ENCODE data around the gene CFAP97D1. TPM values are rescaled to one million over a fixed set of nuclear protein-coding genes. Genes with fewer than 3 reads are reported as not detected.
A peak's percentile ranks its signal among the peaks of the same experiment; 100 is the strongest.

Gene CFAP97D1
- total RNA-seq (2014; rRNA removed; shearing (Covaris generic)), result 0.07 and 0.12 TPM in 2 replicates
- polyA plus RNA-seq (2016; fragmentation: Nextera tagmentation; extraction: Ambion mirVana), result 0.10 TPM in 1 of 2 replicates, not detected in the other
- long read RNA-seq, partial matches to known transcripts, result 0 of 1 reads
- long read RNA-seq, other reads (novel, unspliced or antisense), result 1 of 1 reads

DNA sequence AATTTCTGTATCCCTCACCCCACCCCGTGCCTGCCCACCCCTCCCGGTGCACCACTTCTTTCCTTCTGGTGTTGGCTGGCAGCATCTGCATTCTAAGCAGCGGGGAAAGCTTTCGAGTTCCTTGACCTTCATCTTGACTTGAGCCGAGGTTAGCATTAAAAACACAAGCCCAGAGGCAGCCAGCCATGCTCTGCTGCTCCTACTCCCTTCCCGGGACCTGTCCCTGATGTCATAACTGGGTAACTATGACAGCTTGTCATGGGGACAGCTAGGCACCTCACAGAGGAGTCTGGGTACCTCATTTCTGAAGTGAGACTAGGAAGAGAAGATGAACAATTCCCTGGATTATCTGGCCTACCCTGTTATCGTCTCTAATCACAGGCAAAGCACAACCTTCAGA, at the start of gene CFAP97D1:
Gene CFAP97D1, plus strand, starts transcription at position 301 of the 400 bp plus-strand sequence. Its CDS starts 28 bp downstream, at position 329.
- Histone ChIP-seq H3K79me2 (replicated peaks; ENCODE audit: insufficient read depth) (peaks cover 9% of the 10 kb centered on the region), H3K4me1 (ENCODE audit: insufficient read depth) (peaks cover 11% of the 10 kb centered on the region), H2AFZ (peak within 1 kb of the TSS; percentile 74), H3F3A (replicated peaks; ENCODE audit: low read depth) (no peaks in the 10 kb centered on the region), H3K4me3 (peak within 1 kb of the TSS; percentile 92), H3K9me2 (ENCODE audit: insufficient read depth) (no peaks in the 10 kb centered on the region), H3K27me3 (ENCODE audit: insufficient read depth) (peaks cover 21% of the 10 kb centered on the region), H3K36me3 (ENCODE audit: insufficient read depth) (no peaks in the 10 kb centered on the region), H3K4me2 (peak within 1 kb of the TSS; percentile 79), H3K27ac (ENCODE audit: low read depth) (no peak within 1 kb of the TSS), H4K20me1 (replicated peaks; ENCODE audit: insufficient read depth) (peaks cover 9% of the 10 kb centered on the region; the same call in 1 of the 2 replicates)
- TF ChIP-seq NANOG (IDR thresholded peaks at IDR 0.05; ENCODE audit: borderline replicate concordance) (no peak), EZH2 (IDR thresholded peaks at IDR 0.05; ENCODE audit: low read depth, unreplicated experiment) (no peak), POLR2AphosphoS5 (IDR thresholded peaks at IDR 0.05; ENCODE audit: low read depth) (no peak), ETS1 (IDR thresholded peaks at IDR 0.05) (no peak), ZNF114 (CRISPR knock-in tag; IDR thresholded peaks at IDR 0.05) (no peak), ZNF462 (CRISPR knock-in tag; IDR thresholded peaks at IDR 0.05) (no peak), STAT1 (IDR thresholded peaks at IDR 0.05; ENCODE audit: unreplicated experiment) (no peak), CTCF (conservative IDR thresholded peaks at IDR 0.05; ENCODE audit: low read depth in 2 of 2) (no peak), ZNF331 (CRISPR knock-in tag; IDR thresholded peaks at IDR 0.05; ENCODE audit: low read depth) (no peak), CREB1 (CRISPR knock-in tag; IDR thresholded peaks at IDR 0.05; ENCODE audit: low read depth) (no peak), EZH2phosphoT487 (IDR thresholded peaks at IDR 0.05; ENCODE audit: unreplicated experiment) (no peak), REST (IDR thresholded peaks at IDR 0.05; ENCODE audit: unreplicated experiment) (no peak), JUNB (IDR thresholded peaks at IDR 0.05; ENCODE audit: unreplicated experiment) (no peak)
- DNase-seq (ENCODE audit: low spot score), result no peak
- H3K36me3 Mint-ChIP-seq (ENCODE audit: low read depth), result no peaks in the 10 kb centered on the region
- H3K4me3 Mint-ChIP-seq, result peak within 1 kb of the TSS; percentile 78
- H3K27ac Mint-ChIP-seq, result no peak within 1 kb of the TSS
- H3K27me3 Mint-ChIP-seq (ENCODE audit: insufficient read depth, low read depth, poor library complexity), result peaks cover 15% of the 10 kb centered on the region
- H3K4me1 Mint-ChIP-seq, result peaks cover 7% of the 10 kb centered on the region; the same call in 2 of the 3 replicates
- no peak for ATAC-seq
- H3K9me3 Mint-ChIP-seq, result no peaks in the 10 kb centered on the region

Data from GM23338 (cell line).